Measurements from ENCODE around the gene SLC38A7.

SLC38A7 gene

GRCh38 chr16:58636466-58636865 lies 48.1 kb downstream of the SLC38A7 start:
- no peak for TF ChIP-seq CTCF (IDR thresholded peaks at IDR 0.05; ENCODE audit: insufficient read depth, low read depth, low read length, missing control alignments)
- no peak overlapping the region for H3K4me3 ChIP-seq (ENCODE audit: low read depth, low read length)

DNA sequence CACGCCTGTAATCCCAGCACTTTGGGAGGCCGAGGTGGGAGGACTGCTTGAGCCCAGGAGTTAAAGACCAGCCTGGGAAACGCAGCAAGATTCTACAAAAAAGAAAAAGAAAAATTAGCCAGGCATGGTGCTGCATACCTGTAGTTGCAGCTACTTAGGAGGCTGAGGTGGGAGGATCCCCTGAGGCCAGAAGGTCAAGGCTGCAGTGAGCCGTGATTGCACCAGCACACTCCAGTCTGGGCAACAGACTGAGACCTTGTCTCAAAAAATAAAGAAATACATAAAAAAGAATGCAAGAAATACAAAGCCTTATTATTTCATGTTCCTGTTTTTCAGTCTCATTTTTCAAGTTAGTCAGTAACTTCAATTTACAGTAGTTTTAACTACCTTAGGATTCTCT lies 49.1 kb downstream of the SLC38A7 start:
- DNase-seq (ENCODE audit: low read depth) = no peak
- TF ChIP-seq CTCF (IDR thresholded peaks at IDR 0.05; ENCODE audit: insufficient read depth, low read depth, low read length, missing control alignments) = no peak

More at GRCh38 chr16:58636466-58636865, 48.1 kb downstream of the SLC38A7 start:
- DNase-seq (ENCODE audit: low read depth) = no peak

GRCh38 chr16:58634265-58634802 lies 50.2 kb downstream of the SLC38A7 start:
- H3K4me3 ChIP-seq (ENCODE audit: low read depth, low read length) = no peak overlapping the region
- TF ChIP-seq CTCF (IDR thresholded peaks at IDR 0.05; ENCODE audit: insufficient read depth, low read depth, low read length, missing control alignments) = no peak
- DNase-seq (ENCODE audit: low read depth) = no peak

More for the DNA sequence above, 49.1 kb downstream of the SLC38A7 start:
- H3K4me3 ChIP-seq (ENCODE audit: low read depth, low read length) = no peak overlapping the region

- no peak for TF ChIP-seq CTCF (IDR thresholded peaks at IDR 0.05; ENCODE audit: insufficient read depth, low read depth, low read length, missing control alignments)
- H3K4me3 ChIP-seq (ENCODE audit: low read depth, low read length) = peak within 1 kb of the TSS; percentile 95
- peak; percentile 99 for DNase-seq (ENCODE audit: low read depth)
Observed at GRCh38 chr16:58629733-58630640, 54.6 kb downstream of the SLC38A7 start, which contains the start of gene CNOT1. TSS of gene CNOT1 (minus strand) at chr16:58629826. CDS start at chr16:58599337, 30,489 bp downstream.

GRCh38 chr16:58628845-58629732 lies 55.5 kb downstream of the SLC38A7 start:
- peak overlapping the region; percentile 95 for H3K4me3 ChIP-seq (ENCODE audit: low read depth, low read length)
- TF ChIP-seq CTCF (IDR thresholded peaks at IDR 0.05; ENCODE audit: insufficient read depth, low read depth, low read length, missing control alignments) = no peak
- peak; percentile 79 for DNase-seq (ENCODE audit: low read depth)

DNA sequence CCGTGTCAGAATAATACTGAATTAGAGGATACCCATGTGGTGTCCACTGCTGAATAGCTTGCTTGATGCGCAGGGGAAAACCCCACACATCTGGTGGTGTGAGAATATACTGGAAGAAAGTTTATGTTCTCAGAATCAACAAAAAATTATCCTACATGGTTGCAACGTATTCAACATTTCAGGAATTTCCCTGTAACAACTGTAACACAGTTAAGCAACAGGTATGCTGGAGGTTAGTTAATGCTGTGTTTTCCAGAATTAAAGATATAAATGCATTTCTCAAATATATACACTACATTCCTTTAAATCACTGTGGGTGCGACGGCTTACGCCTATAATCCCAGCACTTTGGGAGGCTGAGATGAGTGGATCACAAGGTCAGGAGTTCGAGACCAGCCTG lies 60.4 kb downstream of the SLC38A7 start:
- DNase-seq (ENCODE audit: low read depth) = no peak
- TF ChIP-seq CTCF (IDR thresholded peaks at IDR 0.05; ENCODE audit: insufficient read depth, low read depth, low read length, missing control alignments) = no peak
- H3K4me3 ChIP-seq (ENCODE audit: low read depth, low read length) = no peak overlapping the region
